Trophoblast cell (in vitro differentiated cells and primary cell): Measurements from ENCODE around the gene FGF23.

Experiments
- DNase-seq, 2 donors: peaks; one replicate each; pipeline ENCODE4 v3.0.0-alpha.2; 2016
- H2AFZ ChIP-seq: 2 replicates; pipeline ENCODE4 v1.6.1; 2013; ENCODE audit warnings: low read length, moderate library complexity, mild to moderate bottlenecking; ENCODE audit not compliant: insufficient read depth, poor library complexity
- H2AK5ac ChIP-seq: 2 replicates; pipeline ENCODE4 v1.6.1; 2013; ENCODE audit warnings: mild to moderate bottlenecking, low read length
- H2BK120ac ChIP-seq: 2 replicates; pipeline ENCODE4 v1.6.1; 2013; ENCODE audit warnings: low read length, mild to moderate bottlenecking, moderate library complexity; ENCODE audit not compliant: insufficient read depth, poor library complexity
- H2BK12ac ChIP-seq: 2 replicates; pipeline ENCODE4 v1.6.1; 2013; ENCODE audit warnings: mild to moderate bottlenecking, low read length, moderate library complexity
- H2BK5ac ChIP-seq: 2 replicates; pipeline ENCODE4 v1.6.1; 2013; ENCODE audit warnings: low read length, low read depth, moderate library complexity, mild to moderate bottlenecking; ENCODE audit not compliant: poor library complexity
- H3K14ac ChIP-seq: 2 replicates; pipeline ENCODE4 v1.6.1; 2013; ENCODE audit warnings: mild to moderate bottlenecking, low read length
- H3K18ac ChIP-seq: 2 replicates; pipeline ENCODE4 v1.6.1; 2013; ENCODE audit warnings: mild to moderate bottlenecking, low read length
- H3K23ac ChIP-seq: 2 replicates; pipeline ENCODE4 v1.6.1; 2013; ENCODE audit warnings: low read length
- H3K27ac ChIP-seq: 2 replicates; pipeline ENCODE4 v1.5.1; 2013; ENCODE audit warnings: low read depth, mild to moderate bottlenecking, inconsistent platforms, low read length, moderate library complexity
- H3K27me3 ChIP-seq: 2 replicates; pipeline ENCODE4 v1.6.1; 2013; ENCODE audit warnings: inconsistent platforms, mild to moderate bottlenecking, low read length, moderate library complexity; ENCODE audit not compliant: insufficient read depth
- H3K36me3 ChIP-seq, 2 experiments: 1 replicate in 1 of 2; 2 replicates in 1 of 2; pipeline ENCODE4 v1.6.1; 2013; ENCODE audit warnings: low read length in 2 of 2, mild to moderate bottlenecking in 2 of 2, moderate library complexity in 1 of 2; ENCODE audit not compliant: insufficient read depth in 2 of 2, control insufficient read depth in 1 of 2
- H3K4ac ChIP-seq: 2 replicates; pipeline ENCODE4 v1.6.1; 2013; ENCODE audit warnings: low read depth, mild to moderate bottlenecking, low read length, moderate library complexity
- H3K4me1 ChIP-seq, 2 experiments: 1 replicate in 1 of 2; 2 replicates in 1 of 2; pipeline ENCODE4 v1.6.1; 2013; ENCODE audit warnings: low read length in 2 of 2, mild to moderate bottlenecking in 2 of 2, moderate library complexity in 1 of 2; ENCODE audit not compliant: insufficient read depth in 2 of 2, control insufficient read depth in 1 of 2
- H3K4me2 ChIP-seq: 2 replicates; pipeline ENCODE4 v1.6.1; 2013; ENCODE audit warnings: inconsistent platforms, mild to moderate bottlenecking, low read length, moderate library complexity
- H3K4me3 ChIP-seq: 2 replicates; pipeline ENCODE4 v1.5.1; 2013; ENCODE audit warnings: mild to moderate bottlenecking, low read depth, low read length, inconsistent platforms
- H3K79me1 ChIP-seq: one replicate; pipeline ENCODE4 v1.6.1; 2013; ENCODE audit warnings: low read length
- H3K79me2 ChIP-seq: 2 replicates; pipeline ENCODE4 v1.6.1; 2013; ENCODE audit warnings: low read length, mild to moderate bottlenecking; ENCODE audit not compliant: control insufficient read depth, insufficient read depth, poor library complexity
- H3K9ac ChIP-seq: 2 replicates; pipeline ENCODE4 v1.6.1; 2013; ENCODE audit warnings: mild to moderate bottlenecking, low read length
- H3K9me3 ChIP-seq: 2 replicates; pipeline ENCODE4 v1.6.1; 2013; ENCODE audit warnings: low read depth, mild to moderate bottlenecking, control low read depth, inconsistent platforms, low read length; ENCODE audit not compliant: insufficient read depth
- H4K12ac ChIP-seq: 2 replicates; pipeline ENCODE4 v1.6.1; 2013; ENCODE audit warnings: low read depth, mild to moderate bottlenecking, low read length, moderate library complexity
- H4K8ac ChIP-seq: 2 replicates; pipeline ENCODE4 v1.6.1; 2013; ENCODE audit warnings: low read depth, mild to moderate bottlenecking, low read length, moderate library complexity
- H4K91ac ChIP-seq: one replicate; pipeline ENCODE4 v1.6.1; 2013; ENCODE audit warnings: low read depth, mild to moderate bottlenecking, low read length, moderate library complexity
- whole genome bisulfite sequencing: extraction: QIAGEN DNeasy Blood & Tissue Kit; methylation state at CpG from one replicate; pipeline ENCODE4 v1.1.7; 2013; ENCODE audit warnings: missing lambda C conversion rate; ENCODE audit not compliant: insufficient read length, insufficient coverage; ENCODE audit errors: extremely low coverage; 5-methylcytosine and 5-hydroxymethylcytosine counted together

FGF23 gene

DNA sequence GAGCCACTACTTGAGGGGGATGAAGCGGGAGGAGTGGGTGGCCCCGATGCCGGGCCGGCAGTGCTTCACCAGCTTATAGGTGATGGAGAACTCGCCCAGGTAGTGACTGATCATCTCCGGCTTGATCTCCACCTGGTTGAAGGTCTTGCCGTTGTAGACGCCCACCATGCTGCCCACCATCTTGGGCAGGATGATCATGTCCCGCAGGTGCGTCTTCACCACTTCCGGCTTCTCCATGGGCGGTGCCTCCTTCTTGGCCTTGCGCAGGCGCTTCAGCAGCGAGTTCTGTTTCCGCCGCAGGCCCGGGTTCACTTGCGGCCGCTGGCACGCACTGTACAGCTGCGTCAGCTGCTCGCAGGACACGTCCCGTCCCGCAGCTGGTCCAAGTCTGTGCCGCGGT is 55.1 kb downstream of the FGF23 start:
- Histone ChIP-seq H3K36me3 (peaks cover 4 to 14% of the 10 kb centered on the region in 2 experiments), H3K9me3 (no peaks in the 10 kb centered on the region), H2AK5ac (no peak overlapping the region), H3K27me3 (no peaks in the 10 kb centered on the region), H3K4ac (peak overlapping the region; percentile 10), H3K4me2 (no peak overlapping the region), H4K12ac (no peak overlapping the region), H3K79me1 (peaks cover 7% of the 10 kb centered on the region), H3K9ac (peak overlapping the region; percentile 15), H3K23ac (no peak overlapping the region), H2BK12ac (no peak overlapping the region), H4K8ac (no peak overlapping the region), H3K27ac (no peak overlapping the region), H3K14ac (no peak overlapping the region), H3K18ac (no peak overlapping the region), H3K4me3 (no peak overlapping the region), H2BK5ac (no peak overlapping the region), H3K79me2 (peaks cover 12% of the 10 kb centered on the region), H2BK120ac (no peak overlapping the region), H3K4me1 (peaks cover 2 to 4% of the 10 kb centered on the region in 2 experiments), H2AFZ (no peak overlapping the region), H4K91ac (no peak overlapping the region)
- no CpG with 5 or more reads among the region's 28 CpGs for WGBS
- DNase-seq: peak; percentile 77 to 81

DNA sequence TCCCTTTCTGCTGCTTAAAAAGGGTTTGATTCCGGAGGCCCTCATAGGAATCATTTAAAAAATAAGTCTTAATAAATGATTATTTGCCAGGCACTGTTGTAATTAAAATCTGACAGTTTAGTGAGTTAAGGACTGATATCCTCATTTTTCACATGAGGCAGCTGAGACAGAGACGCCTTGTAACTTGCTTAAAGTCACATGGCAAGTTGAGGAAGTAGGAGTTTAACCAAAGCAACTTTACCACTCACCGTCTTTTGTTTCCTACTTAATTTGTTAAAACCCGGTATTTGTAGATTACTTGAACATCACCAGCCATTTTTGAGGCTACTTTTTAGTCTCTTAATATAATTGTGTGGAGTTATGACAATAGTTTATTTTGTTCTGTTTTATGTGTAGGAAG is 56.1 kb downstream of the FGF23 start:
- no peak overlapping the region for H2AK5ac ChIP-seq
- H3K4me3 ChIP-seq: no peak overlapping the region
- H3K23ac ChIP-seq: no peak overlapping the region
- no peak overlapping the region for H3K14ac ChIP-seq
- H3K18ac ChIP-seq: no peak overlapping the region
- H3K27me3 ChIP-seq: no peaks in the 10 kb centered on the region
- H3K9me3 ChIP-seq: no peaks in the 10 kb centered on the region
- no peak overlapping the region for H2AFZ ChIP-seq
- H2BK120ac ChIP-seq: no peak overlapping the region
- H3K27ac ChIP-seq: no peak overlapping the region
- H4K8ac ChIP-seq: no peak overlapping the region
- H2BK12ac ChIP-seq: no peak overlapping the region
- no peak overlapping the region for H4K91ac ChIP-seq
- no CpG with 5 or more reads among the region's 4 CpGs for WGBS
- H3K4me2 ChIP-seq: no peak overlapping the region
- H3K36me3 ChIP-seq: peaks cover 4 to 12% of the 10 kb centered on the region in 2 experiments
- no peak overlapping the region for H4K12ac ChIP-seq
- no peak overlapping the region for H2BK5ac ChIP-seq
- peaks cover 12% of the 10 kb centered on the region for H3K79me2 ChIP-seq
- no peak for DNase-seq
- no peak overlapping the region for H3K4ac ChIP-seq
- H3K4me1 ChIP-seq: peaks cover 2 to 4% of the 10 kb centered on the region in 2 experiments
- H3K9ac ChIP-seq: no peak overlapping the region
- peaks cover 7% of the 10 kb centered on the region for H3K79me1 ChIP-seq

DNA sequence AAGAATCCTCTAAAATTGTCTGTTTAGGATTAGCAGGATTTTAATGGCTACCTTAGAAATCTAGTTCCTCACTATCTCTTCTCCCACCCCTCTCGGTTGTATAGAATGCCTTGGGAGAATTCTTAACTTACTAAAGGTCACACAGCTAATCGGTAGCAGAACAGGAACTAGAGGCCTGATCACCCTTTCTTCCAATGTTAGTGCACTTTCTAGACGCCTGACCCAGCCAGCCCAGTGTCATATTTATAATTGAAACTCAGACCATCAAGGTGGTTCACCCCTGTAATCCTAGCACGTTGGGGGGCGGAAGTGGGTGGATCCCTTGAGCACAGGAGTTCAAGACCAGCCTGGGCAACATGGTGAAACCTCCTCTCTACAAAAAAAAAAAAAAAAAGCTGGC is 56.8 kb downstream of the FGF23 start:
- peak overlapping the region; percentile 30 for H4K8ac ChIP-seq
- no peak overlapping the region for H3K23ac ChIP-seq
- no peak overlapping the region for H3K27ac ChIP-seq
- H2BK5ac ChIP-seq: no peak overlapping the region
- H3K9ac ChIP-seq: no peak overlapping the region
- no peak overlapping the region for H4K12ac ChIP-seq
- peak overlapping the region; percentile 93 for H3K4ac ChIP-seq
- no peak overlapping the region for H4K91ac ChIP-seq
- H3K18ac ChIP-seq: no peak overlapping the region
- WGBS: no CpG with 5 or more reads among the region's 5 CpGs
- peaks cover 2 to 4% of the 10 kb centered on the region in 2 experiments for H3K4me1 ChIP-seq
- H3K79me1 ChIP-seq: peaks cover 8% of the 10 kb centered on the region
- H3K79me2 ChIP-seq: peaks cover 12% of the 10 kb centered on the region
- no peaks in the 10 kb centered on the region for H3K9me3 ChIP-seq
- no peak overlapping the region for H3K4me3 ChIP-seq
- peaks cover 4 to 7% of the 10 kb centered on the region in 2 experiments for H3K36me3 ChIP-seq
- no peak overlapping the region for H2AFZ ChIP-seq
- no peak overlapping the region for H2BK120ac ChIP-seq
- H2BK12ac ChIP-seq: no peak overlapping the region
- DNase-seq: no peak
- no peak overlapping the region for H3K14ac ChIP-seq
- H2AK5ac ChIP-seq: no peak overlapping the region
- no peak overlapping the region for H3K4me2 ChIP-seq
- H3K27me3 ChIP-seq: no peaks in the 10 kb centered on the region

DNA sequence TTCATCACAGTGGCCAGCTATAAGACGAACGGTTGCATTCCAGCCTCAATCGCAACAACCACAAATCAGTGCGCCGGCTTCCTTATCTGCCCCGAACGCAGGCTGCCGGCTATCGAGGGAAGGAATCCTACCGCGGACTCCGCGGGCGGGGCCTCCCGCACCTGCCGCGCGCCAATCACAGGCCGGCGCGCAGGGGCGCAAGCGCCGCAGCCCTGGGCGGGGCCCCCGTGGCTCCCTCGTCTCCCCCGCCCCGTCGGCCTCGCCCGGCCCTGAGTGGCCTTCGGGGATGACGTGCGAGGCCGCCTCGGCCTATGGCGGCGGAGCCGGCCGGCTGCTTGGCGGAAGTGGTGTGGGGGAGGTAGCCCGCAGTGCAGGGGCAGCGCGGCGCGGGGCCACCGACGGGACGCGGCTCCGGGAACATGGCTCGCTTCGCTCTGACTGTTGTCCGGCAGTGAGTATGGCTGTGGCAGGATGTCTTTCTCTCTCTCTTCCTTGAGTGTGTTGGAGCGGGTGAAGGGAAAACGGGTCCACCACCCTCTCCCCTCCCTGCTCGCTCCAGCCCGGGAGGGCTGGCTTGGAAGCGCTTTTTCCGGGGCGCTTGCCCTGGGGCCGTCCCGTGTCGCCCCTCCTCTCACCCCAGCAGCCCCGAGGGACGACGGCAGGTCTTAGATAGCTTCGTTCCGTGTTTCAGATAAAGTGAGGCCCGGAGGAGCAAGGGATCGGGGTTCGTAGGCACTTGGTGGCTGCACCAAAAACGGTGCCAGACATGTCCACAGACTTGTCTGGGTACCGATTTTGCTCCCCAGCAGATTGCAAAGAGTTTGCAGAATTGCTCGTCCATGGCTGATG is 58.4 kb downstream of the FGF23 start, which contains the start of gene TIGAR:
TIGAR (plus strand) TSS at position 361 of the 849 bp plus-strand sequence; CDS start at position 420, 59 bp downstream.
- Histone ChIP-seq H2AK5ac (peak within 1 kb of the TSS; percentile 44), H3K4ac (peak within 1 kb of the TSS; percentile 91), H3K9ac (peak within 1 kb of the TSS; percentile 85), H4K12ac (peak within 1 kb of the TSS; percentile 46), H3K79me1 (peaks cover 8% of the 10 kb centered on the region), H4K91ac (peak within 1 kb of the TSS; percentile 74), H2BK12ac (peak within 1 kb of the TSS; percentile 15), H4K8ac (peak within 1 kb of the TSS; percentile 85), H3K4me2 (peak within 1 kb of the TSS; percentile 71), H3K4me3 (peak within 1 kb of the TSS; percentile 94), H3K14ac (peak within 1 kb of the TSS; percentile 91), H2BK120ac (peak within 1 kb of the TSS; percentile 70), H2BK5ac (peak within 1 kb of the TSS; percentile 74), H3K36me3 (peaks cover 4 to 5% of the 10 kb centered on the region in 2 experiments), H2AFZ (peak within 1 kb of the TSS; percentile 59), H3K23ac (no peak within 1 kb of the TSS), H3K18ac (peak within 1 kb of the TSS; percentile 82), H3K4me1 (peaks cover 2 to 4% of the 10 kb centered on the region in 2 experiments), H3K9me3 (no peaks in the 10 kb centered on the region), H3K27me3 (no peaks in the 10 kb centered on the region), H3K79me2 (peaks cover 9% of the 10 kb centered on the region), H3K27ac (peak within 1 kb of the TSS; percentile 73)
- peak; percentile 98 for DNase-seq
- WGBS: no CpG with 5 or more reads among the region's 76 CpGs
